GM12892 (cell line): Measurements from ENCODE around the gene TBX2.

Experiments used
- DNase-seq: peaks from one replicate; pipeline ENCODE4 v3.0.0; 2011; ENCODE audit not compliant: insufficient read length
- FAIRE-seq: peaks from 2 replicates; lab custom pipeline; 2011; peaks lifted over from hg19 to GRCh38; lab: Jason Lieb, UNC
- POLR2A ChIP-seq: IDR thresholded peaks from 2 replicates; pipeline ENCODE4 v1.6.1; 2011; ENCODE audit warnings: low read depth, low read length, control low read depth
- POLR2AphosphoS5 ChIP-seq: IDR thresholded peaks from 2 replicates; pipeline ENCODE4 v1.6.1; 2011; ENCODE audit warnings: low read depth, low read length, control low read depth
- TAF1 ChIP-seq: IDR thresholded peaks from 2 replicates; pipeline ENCODE4 v1.6.1; 2011; ENCODE audit warnings: low read depth, mild to moderate bottlenecking, control low read depth, low read length, borderline replicate concordance

TBX2 gene

DNA sequence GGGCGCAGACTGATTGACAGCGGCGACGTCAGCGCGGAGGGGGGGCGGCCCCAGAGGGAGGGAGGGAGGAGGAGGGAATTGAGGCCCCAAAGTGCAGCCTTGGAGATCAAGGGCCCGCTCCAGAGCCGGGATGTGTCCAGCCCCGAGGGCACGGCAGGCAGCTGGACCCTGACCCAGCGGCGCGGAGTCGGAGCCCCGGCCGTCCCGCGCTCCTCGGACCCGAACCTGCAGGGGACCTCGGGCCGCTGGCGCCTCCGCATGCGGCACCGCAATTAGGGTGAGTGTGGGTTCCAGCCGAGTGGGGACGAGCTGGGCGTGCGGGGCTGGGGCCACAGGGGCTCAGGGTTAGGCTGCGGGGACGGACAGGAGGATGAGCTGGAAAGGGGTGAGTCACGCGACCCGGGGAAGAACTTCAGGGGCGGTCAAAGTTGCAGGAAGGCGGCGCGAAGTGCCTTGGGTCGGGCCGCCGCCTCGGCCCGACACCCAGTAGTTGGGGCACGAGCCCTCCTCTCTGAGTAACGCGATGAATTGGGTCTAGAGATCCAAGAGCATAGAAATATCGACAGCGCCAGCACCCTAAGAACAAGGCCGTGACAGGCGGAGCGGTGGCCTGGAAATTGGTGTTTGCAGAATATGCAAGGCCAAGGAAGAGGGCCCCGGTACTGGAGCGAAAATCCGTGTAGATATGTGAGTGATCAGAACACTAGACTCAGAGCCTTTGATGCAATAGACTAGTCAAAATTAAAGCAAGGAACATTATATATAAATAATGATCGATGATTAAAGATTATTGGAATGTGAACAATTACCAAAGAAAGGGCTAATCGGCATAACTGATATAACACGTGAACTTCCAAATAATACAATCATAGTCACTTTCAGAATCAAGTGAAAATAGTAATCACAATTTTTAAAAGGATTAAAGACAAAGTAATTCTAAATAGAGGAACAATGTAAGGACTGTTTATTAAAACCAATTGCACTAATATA lies 53.0 kb downstream of the TBX2 start, which contains the start of gene TBX4:
TSS of gene TBX4 (plus strand) at position 122 of the 990 bp plus-strand sequence. CDS start 4,069 bp downstream, outside the sequence.
- no peak for TF ChIP-seq POLR2AphosphoS5
- no peak for TF ChIP-seq POLR2A
- no peak for TF ChIP-seq TAF1
- FAIRE-seq (no peak), DNase-seq (no peak)

DNA sequence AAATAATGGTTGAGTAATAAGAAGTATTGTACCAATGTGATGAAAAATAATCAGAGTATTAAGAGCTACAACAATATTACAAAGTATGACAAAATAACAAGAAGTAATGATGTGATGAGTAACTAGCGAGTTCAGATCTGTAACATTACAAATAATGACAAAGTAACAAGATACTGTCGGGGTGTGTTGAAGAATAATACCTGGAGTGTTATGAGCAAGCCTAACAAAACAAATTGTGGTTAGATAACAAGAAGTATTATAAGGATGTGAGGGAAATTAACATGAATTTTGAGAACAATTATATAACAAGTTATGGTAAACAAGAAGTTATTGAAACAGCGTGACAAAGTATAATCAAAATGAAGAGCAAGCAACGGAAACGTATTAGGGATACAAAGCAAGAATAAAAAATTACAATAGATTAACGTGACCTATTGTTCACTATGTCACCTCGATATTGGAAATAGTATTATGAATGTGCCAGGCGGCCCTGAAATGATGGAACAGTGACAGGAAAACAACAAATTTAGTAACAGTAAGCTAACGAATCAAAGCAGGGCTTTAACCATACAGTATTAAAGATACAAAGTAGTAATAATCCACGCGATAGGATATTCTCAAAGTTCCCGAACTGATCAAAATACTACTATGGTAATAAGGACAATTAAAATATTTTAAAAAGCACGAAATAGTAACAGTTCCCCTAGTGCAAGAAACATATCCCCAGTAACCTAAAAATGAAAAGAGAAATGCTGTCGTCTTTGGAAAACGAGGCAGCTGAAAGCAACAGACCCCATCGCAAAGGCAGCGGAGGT lies 54.1 kb downstream of the TBX2 start:
- FAIRE-seq (no peak), DNase-seq (no peak)
- TF ChIP-seq POLR2A = no peak
- TF ChIP-seq TAF1 = no peak
- no peak for TF ChIP-seq POLR2AphosphoS5

DNA sequence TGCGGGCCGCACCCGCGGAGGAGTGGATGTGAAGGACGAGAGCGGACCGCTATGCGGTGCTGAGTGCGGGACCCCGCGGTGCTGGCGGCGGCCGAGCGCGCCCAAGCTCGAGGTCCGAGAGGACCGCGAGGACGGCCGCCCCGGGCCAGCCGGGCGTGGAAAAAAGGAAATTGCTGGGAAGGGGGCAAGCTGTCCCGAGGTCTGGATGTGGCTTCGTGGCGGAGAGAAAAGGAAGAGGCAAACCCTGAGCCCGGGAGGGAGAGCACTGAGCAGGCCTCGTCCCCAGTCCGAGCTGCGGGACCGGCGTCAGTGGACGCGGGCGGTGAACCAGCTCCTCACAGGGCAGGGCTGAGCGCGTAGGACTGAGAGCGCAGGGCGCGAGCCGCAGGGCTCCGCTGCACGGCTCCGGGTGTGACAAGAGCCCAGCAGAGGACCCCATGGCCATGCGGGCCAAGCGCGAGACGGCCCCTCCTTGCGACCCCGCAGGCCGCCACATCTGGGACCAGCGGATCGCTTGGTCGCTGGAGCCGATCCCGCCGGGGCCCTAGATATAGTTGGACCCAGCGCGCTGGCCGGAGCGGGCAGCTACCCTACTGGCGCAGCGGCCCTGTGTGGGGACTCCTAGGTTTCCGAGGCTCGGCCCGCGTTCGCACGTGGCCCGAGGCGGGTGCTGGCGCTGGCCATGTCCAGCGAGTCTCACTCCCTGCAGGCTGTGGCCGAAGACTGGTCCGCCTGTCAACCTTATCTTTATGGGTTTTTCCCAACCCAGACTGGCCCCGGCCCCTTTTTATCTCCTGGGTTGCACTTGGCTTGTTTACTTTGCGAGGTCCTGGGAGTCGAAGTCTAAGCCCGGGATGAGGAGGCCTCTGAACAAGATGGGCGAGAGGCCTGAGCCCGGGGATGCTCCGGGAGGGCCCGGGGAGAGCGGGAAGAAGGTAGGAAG lies 55.0 kb downstream of the TBX2 start:
- DNase-seq (no peak), FAIRE-seq (no peak)
- TF ChIP-seq TAF1 (no peak), POLR2A (no peak), POLR2AphosphoS5 (no peak)

DNA sequence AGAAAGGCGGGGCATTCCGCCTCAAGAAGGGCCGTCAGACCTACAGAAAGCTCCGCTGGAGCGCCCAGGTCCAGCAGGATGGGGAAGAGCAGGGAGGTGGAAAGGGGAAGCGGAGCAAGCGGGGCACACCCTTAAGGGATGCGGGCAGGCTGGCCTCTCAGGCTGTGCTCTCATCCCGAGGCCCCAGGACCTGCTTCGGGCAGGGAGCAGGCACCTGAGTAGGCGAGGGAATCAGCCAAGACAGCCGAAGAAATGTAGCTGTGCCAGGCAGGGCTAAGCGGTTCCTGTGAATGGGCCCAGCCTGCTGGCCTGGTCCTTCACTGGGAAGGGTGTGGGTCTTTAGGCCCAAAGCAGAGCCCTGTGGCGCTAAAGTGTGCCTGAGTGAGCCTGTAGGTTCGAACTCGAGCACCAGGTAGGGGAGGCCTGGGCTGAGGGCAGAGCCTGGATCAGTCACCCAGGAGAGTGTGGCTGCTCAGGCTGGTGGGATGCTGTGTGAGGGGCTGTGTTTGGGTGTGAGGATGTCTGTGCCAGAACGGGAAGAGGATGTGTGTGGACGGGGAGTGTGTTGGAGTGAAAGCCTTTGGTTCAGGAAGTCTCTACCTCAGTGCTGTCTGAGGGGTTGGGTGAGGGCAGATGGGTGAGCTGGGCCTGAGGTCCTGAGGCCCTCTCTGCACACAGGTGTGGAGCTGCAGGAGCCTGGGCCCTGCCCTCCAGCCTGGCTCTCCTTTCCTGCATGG lies 55.8 kb downstream of the TBX2 start:
- FAIRE-seq (no peak), DNase-seq (no peak)
- TF ChIP-seq POLR2AphosphoS5 (no peak), TAF1 (no peak), POLR2A (no peak)

DNA sequence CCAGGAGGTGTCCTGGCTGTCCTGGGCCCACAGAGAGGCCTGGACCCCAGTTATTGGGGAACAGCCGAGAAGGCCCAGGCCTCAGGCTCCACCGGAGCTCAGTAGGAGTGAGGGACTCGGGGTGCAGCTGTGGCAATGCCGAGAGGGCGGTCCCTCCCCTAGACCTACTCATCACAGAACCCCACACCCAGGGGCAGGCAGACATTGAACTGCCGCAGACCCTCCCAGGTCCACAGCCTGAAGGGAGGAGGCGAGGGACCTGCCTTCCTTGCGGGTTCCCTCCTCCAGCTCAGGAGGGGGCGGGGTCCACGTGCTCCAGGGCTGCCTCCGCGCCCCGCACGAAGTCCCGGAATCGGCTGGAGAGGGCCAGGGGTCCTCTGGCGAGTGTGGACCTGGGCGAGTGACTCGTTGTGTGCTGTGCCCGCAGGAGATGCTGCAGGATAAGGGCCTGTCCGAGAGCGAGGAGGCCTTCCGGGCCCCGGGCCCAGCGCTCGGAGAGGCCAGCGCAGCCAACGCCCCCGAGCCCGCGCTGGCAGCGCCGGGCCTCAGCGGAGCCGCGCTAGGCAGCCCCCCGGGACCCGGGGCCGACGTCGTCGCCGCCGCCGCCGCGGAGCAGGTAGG lies 56.5 kb downstream of the TBX2 start:
- FAIRE-seq = no peak

DNA sequence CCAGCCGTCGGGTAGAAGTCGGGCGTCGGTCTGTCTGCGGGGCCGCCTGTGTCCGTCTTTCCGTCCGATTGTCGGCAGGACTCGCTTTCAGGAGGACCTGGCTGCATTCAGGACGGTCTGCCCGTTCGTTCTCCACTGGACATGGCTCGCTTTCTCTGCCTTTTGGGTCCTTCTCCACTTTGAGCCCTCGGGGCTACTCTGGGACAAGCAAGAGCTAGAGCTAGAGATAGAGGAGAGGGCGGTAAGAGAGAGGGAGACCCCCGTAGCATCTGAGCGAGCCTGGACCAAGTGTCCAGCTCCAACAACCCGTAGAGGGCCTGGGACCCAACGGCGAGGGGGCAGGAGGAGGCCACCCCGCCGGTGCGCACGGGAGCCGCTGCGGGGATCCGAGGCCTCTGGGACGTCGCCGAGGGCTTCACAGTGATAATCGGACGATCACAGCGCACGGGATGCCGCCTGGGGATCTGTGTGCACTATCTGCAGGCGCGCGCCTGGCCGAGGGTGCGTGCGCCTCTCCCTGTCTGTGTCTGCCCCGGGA lies 57.1 kb downstream of the TBX2 start:
- TF ChIP-seq POLR2A (no peak), POLR2AphosphoS5 (no peak), TAF1 (no peak)
- FAIRE-seq = no peak
- DNase-seq = no peak

More for the DNA sequence above, 56.5 kb downstream of the TBX2 start:
- DNase-seq = no peak
- no peak for TF ChIP-seq POLR2AphosphoS5
- no peak for TF ChIP-seq TAF1
- no peak for TF ChIP-seq POLR2A

DNA sequence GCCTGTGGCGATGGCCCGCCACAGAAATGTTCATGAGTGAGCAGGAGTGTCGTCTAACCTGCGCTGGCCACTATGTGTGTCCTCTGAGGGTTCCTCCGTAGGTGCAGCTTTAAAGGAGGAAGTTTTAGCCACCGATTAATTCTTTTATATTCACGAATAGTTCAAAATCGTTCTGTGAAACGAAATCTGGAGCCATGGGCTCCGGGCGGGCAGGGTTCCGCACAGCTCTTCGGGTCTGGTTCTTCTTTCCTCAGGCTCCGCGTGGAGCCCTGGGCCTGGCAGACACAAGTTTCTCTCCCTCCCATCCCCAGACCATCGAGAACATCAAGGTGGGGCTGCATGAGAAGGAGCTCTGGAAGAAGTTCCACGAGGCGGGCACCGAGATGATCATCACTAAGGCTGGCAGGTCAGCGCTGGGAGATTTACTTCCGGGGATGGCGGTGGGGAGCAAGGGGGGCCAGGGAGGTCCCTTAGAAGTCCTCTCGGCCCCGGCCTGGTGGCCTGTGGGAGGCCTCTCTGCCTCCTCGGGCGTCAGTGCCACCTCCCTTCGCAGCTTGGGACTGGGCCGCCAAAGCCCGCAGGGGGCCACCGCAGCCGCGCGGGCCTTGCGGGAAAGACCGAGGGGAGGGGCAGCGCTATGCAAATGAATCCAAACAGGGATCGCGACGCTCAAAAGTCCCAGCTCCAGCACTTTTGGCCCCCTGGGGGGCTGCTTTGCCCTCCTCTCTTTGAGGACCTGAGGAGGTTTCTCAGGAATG lies 57.8 kb downstream of the TBX2 start:
- DNase-seq (no peak), FAIRE-seq (no peak)
- TF ChIP-seq POLR2AphosphoS5 (no peak), POLR2A (no peak), TAF1 (no peak)

DNA sequence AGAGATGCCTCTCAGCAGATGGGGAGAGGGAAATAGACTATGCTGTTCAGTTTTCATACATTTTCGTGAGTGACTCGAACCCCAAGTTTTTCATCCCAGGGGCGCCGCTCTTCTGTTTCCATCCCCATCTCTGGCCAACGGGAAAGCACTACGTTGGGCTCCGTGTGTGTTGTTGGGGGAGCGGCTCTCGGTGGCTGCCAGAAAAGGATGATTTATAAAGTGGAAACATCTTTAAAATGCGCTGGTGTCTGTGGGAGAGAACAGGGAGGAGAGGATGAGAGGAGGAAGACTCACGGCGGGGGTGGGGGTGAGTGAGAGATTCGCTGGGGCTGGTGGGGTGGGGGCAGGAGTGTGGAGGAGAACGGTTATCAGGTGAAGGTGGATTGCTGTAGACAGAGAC lies 58.4 kb downstream of the TBX2 start:
- no peak for DNase-seq
- TF ChIP-seq TAF1 (no peak), POLR2A (no peak), POLR2AphosphoS5 (no peak)
- FAIRE-seq = no peak
